RWPE2 (cell line): ENCODE results near the gene SNAP91.

Experiments used
- ATAC-seq: fragments of 200-7000 bp; cut with Tn5 transposase; 3 replicates; pipeline ENCODE4 v1.9.1; 2021; ENCODE audit warnings: low read depth
- DNase-seq: peaks from one replicate; pipeline ENCODE4 v3.0.0-alpha.2; 2020; ENCODE audit warnings: low spot score
- H3K27ac ChIP-seq: fragments of 450-650 bp; 2 replicates; pipeline ENCODE4 v1.5.1; 2017; ENCODE audit warnings: mild to moderate bottlenecking; ENCODE audit not compliant: poor library complexity, severe bottlenecking
- H3K27me3 ChIP-seq: fragments of 250-450 bp; sonication (Bioruptor Pico); 2 replicates; pipeline ENCODE4 v1.5.1; 2021; ENCODE audit warnings: mild to moderate bottlenecking, moderate library complexity; ENCODE audit not compliant: insufficient read depth, poor library complexity, severe bottlenecking
- H3K36me3 ChIP-seq: fragments of 250-450 bp; sonication (Bioruptor Pico); 2 replicates; pipeline ENCODE4 v1.5.1; 2020; ENCODE audit warnings: low read depth, mild to moderate bottlenecking, moderate library complexity
- H3K4me1 ChIP-seq: fragments of 250-450 bp; sonication (Bioruptor Pico); 2 replicates; pipeline ENCODE4 v1.5.1; 2021; ENCODE audit warnings: mild to moderate bottlenecking, moderate library complexity; ENCODE audit not compliant: insufficient read depth, poor library complexity, severe bottlenecking
- H3K4me3 ChIP-seq: fragments of 250-450 bp; sonication (Bioruptor Pico); 2 replicates; pipeline ENCODE4 v1.5.1; 2021; ENCODE audit warnings: mild to moderate bottlenecking, moderate library complexity; ENCODE audit not compliant: severe bottlenecking
- H3K9me3 ChIP-seq: fragments of 250-450 bp; sonication (Bioruptor Pico); 2 replicates; pipeline ENCODE4 v1.5.1; 2021; ENCODE audit warnings: mild to moderate bottlenecking, moderate library complexity; ENCODE audit not compliant: severe bottlenecking
- CTCF ChIP-seq: fragments of 450-650 bp; IDR thresholded peaks from one replicate; pipeline ENCODE4 v1.5.1; 2017; ENCODE audit warnings: mild to moderate bottlenecking, moderate library complexity; ENCODE audit not compliant: poor library complexity, severe bottlenecking

The SNAP91 gene

GRCh38 chr6:83741089-83741488 lies 32.2 kb upstream of the SNAP91 start:
- Histone ChIP-seq H3K36me3 (no peaks in the 10 kb centered on the region), H3K9me3 (no peaks in the 10 kb centered on the region), H3K4me3 (no peak overlapping the region), H3K4me1 (no peaks in the 10 kb centered on the region), H3K27ac (no peak overlapping the region), H3K27me3 (no peaks in the 10 kb centered on the region)
- DNase-seq = no peak
- ATAC-seq = no peak
- TF ChIP-seq CTCF = no peak

GRCh38 chr6:83735461-83735860 lies 26.6 kb upstream of the SNAP91 start:
- Histone ChIP-seq H3K9me3 (no peaks in the 10 kb centered on the region), H3K4me3 (no peak overlapping the region), H3K36me3 (no peaks in the 10 kb centered on the region), H3K27me3 (no peaks in the 10 kb centered on the region), H3K4me1 (no peaks in the 10 kb centered on the region), H3K27ac (no peak overlapping the region)
- no peak for TF ChIP-seq CTCF
- DNase-seq = no peak
- no peak for ATAC-seq

- Histone ChIP-seq H3K36me3 (no peaks in the 10 kb centered on the region), H3K9me3 (no peaks in the 10 kb centered on the region), H3K4me1 (no peaks in the 10 kb centered on the region), H3K27me3 (no peaks in the 10 kb centered on the region), H3K4me3 (no peak overlapping the region), H3K27ac (no peak overlapping the region)
- TF ChIP-seq CTCF = no peak
- DNase-seq (no peak), ATAC-seq (no peak)
Measured at GRCh38 chr6:83729871-83730270, 21.0 kb upstream of the SNAP91 start.

GRCh38 chr6:83722876-83723275 lies 14.0 kb upstream of the SNAP91 start:
- Histone ChIP-seq H3K27ac (no peak overlapping the region), H3K4me3 (no peak overlapping the region), H3K27me3 (no peaks in the 10 kb centered on the region), H3K4me1 (no peaks in the 10 kb centered on the region), H3K36me3 (no peaks in the 10 kb centered on the region), H3K9me3 (no peaks in the 10 kb centered on the region)
- no peak for ATAC-seq
- DNase-seq = no peak
- TF ChIP-seq CTCF = no peak

- no peak for DNase-seq
- no peaks in the 10 kb centered on the region for H3K9me3 ChIP-seq
- H3K36me3 ChIP-seq = no peaks in the 10 kb centered on the region
- H3K27ac ChIP-seq = no peak overlapping the region
- no peak overlapping the region for H3K4me3 ChIP-seq
- no peaks in the 10 kb centered on the region for H3K4me1 ChIP-seq
- TF ChIP-seq CTCF = no peak
- ATAC-seq = no peak
- H3K27me3 ChIP-seq = no peaks in the 10 kb centered on the region
Measured at GRCh38 chr6:83717809-83718208, 8.9 kb upstream of the SNAP91 start.
